Measurements from ENCODE around the gene BLOC1S3. TPM values are rescaled to one million over a fixed set of nuclear protein-coding genes. Genes with fewer than 3 reads are reported as not detected.

BLOC1S3 gene
- total RNA-seq, 1 experiment from 2014 or later = 11.5 TPM

- no peak for DNase-seq
- no peaks in the 10 kb centered on the region for H3K9me3 ChIP-seq (ENCODE audit: insufficient read depth, low read depth)
- ChIA-PET CTCF (no interaction called here), POLR2A (ENCODE audit: unreplicated experiment) (no interaction called here)
- no peaks in the 10 kb centered on the region for H3K9me2 ChIP-seq (ENCODE audit: insufficient read depth)
- no peaks in the 10 kb centered on the region for H3K79me2 ChIP-seq (ENCODE audit: low read depth)
- no peak overlapping the region for H3K4me3 ChIP-seq
- H4K20me1 ChIP-seq (ENCODE audit: insufficient read depth) = no peaks in the 10 kb centered on the region
- TF ChIP-seq CTCF (conservative IDR thresholded peaks at IDR 0.05) = no peak
- TF ChIP-seq EZH2 (IDR thresholded peaks at IDR 0.05; ENCODE audit: low read depth) = no peak
- H3K4me2 ChIP-seq = no peak overlapping the region
- BruUV-seq (replicated peaks) = no TSS peak
- H3K36me3 ChIP-seq (ENCODE audit: low read depth) = no peaks in the 10 kb centered on the region
- intact Hi-C loops (cut with micrococcal nuclease; ENCODE audit: unreplicated experiment) = no loop called here
- no peak overlapping the region for H2AFZ ChIP-seq
- no peak overlapping the region for H3K27ac ChIP-seq
- no peaks in the 10 kb centered on the region for H3K27me3 ChIP-seq (ENCODE audit: insufficient read depth, low read depth)
- peaks cover 14% of the 10 kb centered on the region; the same call in 1 of the 2 replicates for H3F3A ChIP-seq (ENCODE audit: insufficient read depth, low read depth)
- H3K4me1 ChIP-seq (replicated peaks; ENCODE audit: insufficient read depth) = 0 out of 2 replicates have a peak, but pooled peaks cover 9% of the 10 kb centered on the region
Observed at GRCh38 chr19:45211751-45212381, 33.3 kb downstream of the BLOC1S3 start.

GRCh38 chr19:45213031-45213430, 34.4 kb downstream of the BLOC1S3 start:
- H3F3A ChIP-seq (ENCODE audit: insufficient read depth, low read depth) = peaks cover 16% of the 10 kb centered on the region; the same call in 1 of the 2 replicates
- no peak for TF ChIP-seq EZH2 (IDR thresholded peaks at IDR 0.05; ENCODE audit: low read depth)
- TF ChIP-seq CTCF (conservative IDR thresholded peaks at IDR 0.05) = no peak
- no peaks in the 10 kb centered on the region for H3K79me2 ChIP-seq (ENCODE audit: low read depth)
- no peaks in the 10 kb centered on the region for H3K9me3 ChIP-seq (ENCODE audit: insufficient read depth, low read depth)
- no peaks in the 10 kb centered on the region for H3K27me3 ChIP-seq (ENCODE audit: insufficient read depth, low read depth)
- 0 out of 2 replicates have a peak, but pooled peaks cover 9% of the 10 kb centered on the region for H3K4me1 ChIP-seq (replicated peaks; ENCODE audit: insufficient read depth)
- H3K4me3 ChIP-seq = no peak overlapping the region
- CTCF ChIA-PET = interaction anchor here (0.6 kb wide), 1 partner anchor 88 kb away, joined by 3 read pairs; no protein-coding TSS in a partner anchor
- no peak overlapping the region for H2AFZ ChIP-seq
- H3K36me3 ChIP-seq (ENCODE audit: low read depth) = no peaks in the 10 kb centered on the region
- POLR2A ChIA-PET (ENCODE audit: unreplicated experiment) = interaction anchor here (0.7 kb wide), 1 partner anchor 15 kb away, joined by 3 read pairs; no protein-coding TSS in a partner anchor
- no peak overlapping the region for H3K4me2 ChIP-seq
- no peaks in the 10 kb centered on the region for H4K20me1 ChIP-seq (ENCODE audit: insufficient read depth)
- H3K27ac ChIP-seq = no peak overlapping the region
- BruUV-seq (replicated peaks) = no TSS peak
- H3K9me2 ChIP-seq (ENCODE audit: insufficient read depth) = no peaks in the 10 kb centered on the region
- intact Hi-C loops (cut with micrococcal nuclease; ENCODE audit: unreplicated experiment) = no loop called here
- DNase-seq = no peak

GRCh38 chr19:45215391-45216191, 37.0 kb downstream of the BLOC1S3 start:
- peak overlapping the region; percentile 37; the same call in 1 of the 2 replicates for H3K4me3 ChIP-seq
- BruUV-seq (replicated peaks) = no TSS peak
- POLR2A ChIA-PET (ENCODE audit: unreplicated experiment) = interaction anchor here (0.5 kb wide), 1 partner anchor 41 kb away, joined by 5 read pairs; no protein-coding TSS in a partner anchor

More at GRCh38 chr19:45215391-45216191, 37.0 kb downstream of the BLOC1S3 start:
- CTCF ChIA-PET = no interaction called here
- Histone ChIP-seq H3K4me2 (peak overlapping the region; percentile 73), H3K36me3 (ENCODE audit: low read depth) (no peaks in the 10 kb centered on the region), H2AFZ (peak overlapping the region; percentile 31; the same call in 1 of the 2 replicates), H3F3A (ENCODE audit: insufficient read depth, low read depth) (peaks cover 7% of the 10 kb centered on the region; the same call in 1 of the 2 replicates), H3K4me1 (replicated peaks; ENCODE audit: insufficient read depth) (no peaks in the 10 kb centered on the region), H3K9me2 (ENCODE audit: insufficient read depth) (no peaks in the 10 kb centered on the region), H3K79me2 (ENCODE audit: low read depth) (no peaks in the 10 kb centered on the region), H4K20me1 (ENCODE audit: insufficient read depth) (no peaks in the 10 kb centered on the region), H3K9me3 (ENCODE audit: insufficient read depth, low read depth) (no peaks in the 10 kb centered on the region), H3K27ac (no peak overlapping the region), H3K27me3 (ENCODE audit: insufficient read depth, low read depth) (peaks cover 6% of the 10 kb centered on the region; the same call in 1 of the 2 replicates)
- DNase-seq = peak in 1 of 2 experiments; percentile 56
- intact Hi-C loops (cut with micrococcal nuclease; ENCODE audit: unreplicated experiment) = no loop called here
- TF ChIP-seq CTCF (conservative IDR thresholded peaks at IDR 0.05) (no peak), EZH2 (IDR thresholded peaks at IDR 0.05; ENCODE audit: low read depth) (no peak)
